A673 (cell line): ENCODE measurements around the gene SATB2. TPM values are rescaled to one million over a fixed set of nuclear protein-coding genes. Genes with fewer than 3 reads are reported as not detected.

Experiments
- BruUV-seq: library from RNA; stranded (reverse); fragments of 400-500 nt; replicated peaks from 2 replicates; lab custom pipeline; 2021; lab: Mats Ljungman, UMichigan
- CTCF ChIA-PET: fragments of 300-600 bp; sonication (Branson Sonifier 250); formaldehyde crosslinking; loops from one replicate; lab custom pipeline; 2022; ENCODE audit warnings: antibody characterized with exemption; lab: Charles Lee
- POLR2A ChIA-PET: fragments of 300-600 bp; sonication (Branson Sonifier 250); formaldehyde crosslinking; loops from one replicate; lab custom pipeline; 2022; ENCODE audit warnings: antibody characterized with exemption; ENCODE audit not compliant: low non-redundant PET; lab: Charles Lee
- DNase-seq: peaks from one replicate; pipeline ENCODE4 v3.0.0-alpha.2; 2015; ENCODE audit warnings: low spot score
- H3K27ac ChIP-seq: fragments of 200-600 bp; sonication (generic); 2 replicates; pipeline ENCODE4 v1.5.1; 2016; ENCODE audit warnings: mixed run types, low read depth, mild to moderate bottlenecking, mixed read lengths, antibody characterized with exemption, low read length; ENCODE audit not compliant: poor library complexity, severe bottlenecking
- H3K27me3 ChIP-seq: fragments of 200-600 bp; sonication (generic); replicated peaks from 2 replicates; pipeline ENCODE4 v1.6.1; 2017; ENCODE audit warnings: mixed run types, low read depth, mild to moderate bottlenecking, mixed read lengths, antibody characterized with exemption, low read length; ENCODE audit not compliant: insufficient read depth, poor library complexity
- H3K36me3 ChIP-seq: fragments of 200-600 bp; sonication (generic); 2 replicates; pipeline ENCODE4 v1.6.1; 2016; ENCODE audit warnings: mixed run types, mild to moderate bottlenecking, mixed read lengths, antibody characterized with exemption, low read length; ENCODE audit not compliant: insufficient read depth, poor library complexity, severe bottlenecking
- H3K4me1 ChIP-seq: fragments of 200-600 bp; sonication (generic); 2 replicates; pipeline ENCODE4 v1.6.1; 2017; ENCODE audit warnings: mixed run types, mild to moderate bottlenecking, mixed read lengths, antibody characterized with exemption, low read length; ENCODE audit not compliant: insufficient read depth, poor library complexity, severe bottlenecking
- H3K4me3 ChIP-seq: fragments of 200-600 bp; sonication (generic); 2 replicates; pipeline ENCODE4 v1.5.1; 2016; ENCODE audit warnings: low read depth, mixed run types, mild to moderate bottlenecking, mixed read lengths, low read length; ENCODE audit not compliant: poor library complexity, severe bottlenecking
- H3K9me3 ChIP-seq: fragments of 200-600 bp; sonication (generic); 2 replicates; pipeline ENCODE4 v1.6.1; 2016; ENCODE audit warnings: mixed run types, low read depth, mild to moderate bottlenecking, mixed read lengths, antibody characterized with exemption, low read length; ENCODE audit not compliant: poor library complexity, severe bottlenecking
- EZH2 ChIP-seq: fragments of 200-600 bp; sonication (generic); IDR thresholded peaks from 2 replicates; pipeline ENCODE4 v1.6.1; 2017; ENCODE audit warnings: borderline replicate concordance, low read depth, mild to moderate bottlenecking, mixed read lengths, antibody characterized with exemption, low read length; ENCODE audit not compliant: poor library complexity, severe bottlenecking
- intact Hi-C: fragments of 100-400 bp; cut with micrococcal nuclease; formaldehyde crosslinking; loops from one replicate; pipeline ENCODE4 v1.10.0; 2022; ENCODE audit not compliant: unreplicated experiment
- total RNA-seq: library from RNA; stranded (reverse); gene quantifications from 2 replicates; pipeline ENCODE4 v1.2.3, GENCODE V29; 2021
- TF ChIP-seq, protein P1 (sequence below): fragments of 300-800, 200-600 bp; sonication (generic); conservative IDR thresholded peaks from 2 replicates; pipeline ENCODE4 v1.5.1; 2017; ENCODE audit warnings: low read depth, mild to moderate bottlenecking, antibody characterized with exemption, low read length, moderate library complexity, mixed read lengths

The SATB2 gene
- total RNA-seq, 1 experiment from 2014 or later, result 23.2 TPM

DNA sequence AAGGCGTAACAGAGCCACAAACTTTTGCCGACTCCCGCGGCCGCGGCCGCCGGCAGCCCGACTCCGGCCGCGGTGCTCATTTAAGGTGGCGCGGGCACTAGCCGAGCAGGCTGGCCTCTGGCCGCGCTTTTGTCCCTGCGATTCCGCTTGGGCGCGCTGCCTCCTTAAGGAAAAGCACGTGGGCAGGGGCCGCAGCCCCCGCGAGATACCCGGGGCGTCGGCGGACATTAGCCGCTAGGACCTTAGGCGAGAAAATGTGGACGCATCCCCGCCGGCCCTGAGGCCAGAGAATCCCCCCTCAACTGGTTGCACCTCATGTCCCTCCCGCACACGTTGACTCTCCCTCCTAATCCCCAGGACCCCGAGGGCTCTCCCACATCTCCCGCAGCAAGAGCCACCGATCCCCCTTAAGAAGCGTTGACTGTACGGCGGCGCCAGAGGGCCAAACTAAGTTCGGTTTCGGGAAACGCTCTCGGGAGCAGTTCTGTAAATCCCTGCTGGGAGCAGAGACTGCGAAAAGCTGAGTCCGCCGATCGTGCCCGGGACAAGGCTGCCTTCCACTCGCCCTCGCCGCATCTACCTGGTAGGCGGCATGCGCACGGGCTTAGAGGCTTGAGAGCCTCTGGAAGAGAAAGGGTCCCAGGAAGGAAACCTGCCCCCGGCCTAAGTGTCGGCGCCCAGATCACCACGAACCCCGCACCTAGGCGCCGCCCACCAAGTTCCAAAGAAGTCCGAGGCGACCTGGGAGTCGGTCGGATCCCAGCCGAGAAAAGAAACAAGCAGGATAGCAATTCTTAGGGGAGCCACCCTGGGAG lies 1.8 kb upstream of the SATB2 start:
- Histone ChIP-seq H3K27me3 (peaks cover 9% of the 10 kb centered on the region), H3K36me3 (no peaks in the 10 kb centered on the region), H3K9me3 (no peaks in the 10 kb centered on the region), H3K4me1 (peaks cover 20% of the 10 kb centered on the region), H3K27ac (peak overlapping the region; percentile 95), H3K4me3 (peak overlapping the region; percentile 91)
- ChIA-PET POLR2A (interaction anchor here (0.7 kb wide), 1 partner anchor 306 kb away, joined by 6 read pairs; no protein-coding TSS in a partner anchor), CTCF (interaction anchor here (0.7 kb wide), 1 partner anchor 11 kb away, joined by 4 read pairs; no protein-coding TSS in a partner anchor)
- intact Hi-C loops, result loop anchor here (5.0 kb wide), 2 partner anchors 57 to 92 kb away; no protein-coding TSS in a partner anchor
- no peak for TF ChIP-seq EZH2
- TF ChIP-seq, protein P1, sequence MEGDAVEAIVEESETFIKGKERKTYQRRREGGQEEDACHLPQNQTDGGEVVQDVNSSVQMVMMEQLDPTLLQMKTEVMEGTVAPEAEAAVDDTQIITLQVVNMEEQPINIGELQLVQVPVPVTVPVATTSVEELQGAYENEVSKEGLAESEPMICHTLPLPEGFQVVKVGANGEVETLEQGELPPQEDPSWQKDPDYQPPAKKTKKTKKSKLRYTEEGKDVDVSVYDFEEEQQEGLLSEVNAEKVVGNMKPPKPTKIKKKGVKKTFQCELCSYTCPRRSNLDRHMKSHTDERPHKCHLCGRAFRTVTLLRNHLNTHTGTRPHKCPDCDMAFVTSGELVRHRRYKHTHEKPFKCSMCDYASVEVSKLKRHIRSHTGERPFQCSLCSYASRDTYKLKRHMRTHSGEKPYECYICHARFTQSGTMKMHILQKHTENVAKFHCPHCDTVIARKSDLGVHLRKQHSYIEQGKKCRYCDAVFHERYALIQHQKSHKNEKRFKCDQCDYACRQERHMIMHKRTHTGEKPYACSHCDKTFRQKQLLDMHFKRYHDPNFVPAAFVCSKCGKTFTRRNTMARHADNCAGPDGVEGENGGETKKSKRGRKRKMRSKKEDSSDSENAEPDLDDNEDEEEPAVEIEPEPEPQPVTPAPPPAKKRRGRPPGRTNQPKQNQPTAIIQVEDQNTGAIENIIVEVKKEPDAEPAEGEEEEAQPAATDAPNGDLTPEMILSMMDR, result 0 out of 2 replicates have a peak, but pooled peaks have one; percentile 15
- no TSS peak for BruUV-seq
- peak; percentile 96 for DNase-seq

DNA sequence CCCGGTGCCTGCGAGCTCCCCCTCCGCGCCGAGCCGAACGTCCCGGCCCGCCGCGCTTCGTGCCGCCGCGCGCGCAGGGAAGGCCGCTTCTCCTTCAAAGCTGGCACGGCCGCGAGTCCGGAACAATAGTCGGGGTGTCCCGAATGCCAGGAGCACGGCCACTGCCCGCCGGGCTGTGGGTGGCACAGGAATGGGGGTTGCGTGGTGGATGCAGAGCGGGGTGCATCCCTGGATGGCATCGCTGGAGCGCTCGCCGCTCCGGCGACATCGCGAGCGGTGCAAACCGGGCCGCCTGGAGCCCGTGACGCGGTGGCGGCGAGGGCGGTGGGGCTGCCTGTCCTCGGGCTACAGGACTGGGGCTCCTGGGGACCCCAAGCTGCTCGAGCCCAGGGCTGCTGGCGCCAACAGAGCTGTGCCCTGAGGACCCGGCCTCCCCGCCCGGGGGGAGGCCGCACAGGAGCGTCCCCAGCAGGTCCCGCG lies 1.1 kb upstream of the SATB2 start:
- TF ChIP-seq EZH2, result no peak
- TF ChIP-seq, protein P1, result no peak
- intact Hi-C loops, result loop anchor here (5.0 kb wide), 2 partner anchors 57 to 92 kb away; no protein-coding TSS in a partner anchor
- BruUV-seq, result no TSS peak
- Histone ChIP-seq H3K4me3 (peak overlapping the region; percentile 91), H3K36me3 (no peaks in the 10 kb centered on the region), H3K4me1 (peaks cover 20% of the 10 kb centered on the region), H3K9me3 (no peaks in the 10 kb centered on the region), H3K27me3 (peaks cover 3% of the 10 kb centered on the region), H3K27ac (peak overlapping the region; percentile 95)
- CTCF ChIA-PET, result interaction anchor here (1.0 kb wide), 1 partner anchor 12 kb away, joined by 3 read pairs; no protein-coding TSS in a partner anchor
- POLR2A ChIA-PET, result interaction anchor here (0.7 kb wide), 1 partner anchor 307 kb away, joined by 6 read pairs; no protein-coding TSS in a partner anchor
- DNase-seq, result no peak

DNA sequence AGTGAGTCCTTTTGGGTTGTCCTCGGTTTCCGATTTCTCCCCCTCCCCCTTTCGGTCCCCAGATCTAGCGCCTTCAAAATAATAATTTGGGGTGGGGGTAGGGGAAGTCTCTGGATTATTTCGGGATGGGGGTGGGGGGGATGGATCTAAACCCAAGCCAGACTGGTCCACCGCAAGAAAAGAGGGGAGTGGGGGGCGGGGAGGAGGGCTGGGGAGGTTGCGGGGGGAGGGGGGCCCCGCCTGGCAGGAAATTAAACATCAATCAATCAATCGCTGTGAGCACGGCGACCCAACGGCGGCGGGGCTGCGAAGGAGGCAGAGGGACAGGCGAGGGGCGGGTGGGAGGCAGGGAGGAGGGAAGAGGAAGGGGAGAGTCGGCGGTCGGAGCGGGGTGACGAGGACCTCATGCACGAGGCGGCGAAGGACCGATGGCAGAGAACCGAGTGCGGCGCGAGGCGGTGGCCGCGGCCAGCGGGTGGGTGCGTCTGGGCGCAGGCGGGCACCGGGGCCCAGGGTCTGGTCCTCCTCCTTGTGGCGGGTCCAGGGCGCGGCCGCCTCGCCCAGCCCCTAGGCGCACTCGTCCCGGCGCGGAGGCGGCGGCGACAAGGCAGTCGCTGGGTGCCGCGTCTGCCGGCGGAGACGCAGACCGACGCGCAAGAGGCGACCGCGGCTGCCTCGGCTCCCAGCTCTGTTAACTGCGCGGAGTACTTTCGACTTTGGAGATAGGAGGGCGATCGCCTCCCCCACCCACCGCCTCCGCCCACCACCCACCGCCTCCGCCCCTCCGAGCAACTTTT lies 468 bp upstream of the SATB2 start:
- Histone ChIP-seq H3K36me3 (no peaks in the 10 kb centered on the region), H3K27me3 (no peaks in the 10 kb centered on the region), H3K27ac (peak overlapping the region; percentile 95), H3K9me3 (no peaks in the 10 kb centered on the region), H3K4me3 (peak overlapping the region; percentile 91), H3K4me1 (peaks cover 21% of the 10 kb centered on the region)
- ChIA-PET CTCF (interaction anchor here (1.0 kb wide), 1 partner anchor 13 kb away, joined by 3 read pairs; no protein-coding TSS in a partner anchor), POLR2A (interaction anchor here (0.7 kb wide), 1 partner anchor 307 kb away, joined by 6 read pairs; no protein-coding TSS in a partner anchor)
- intact Hi-C loops, result loop anchor here (5.0 kb wide), 2 partner anchors 56 to 91 kb away; no protein-coding TSS in a partner anchor
- no TSS peak for BruUV-seq
- DNase-seq, result peak; percentile 88
- no peak for TF ChIP-seq EZH2
- TF ChIP-seq, protein P1, result no peak
